Astrocyte of the cerebellum (primary cell): ENCODE data around the gene EYS.

Experiments
- DNase-seq: peaks from one replicate; pipeline ENCODE4 v3.0.0-alpha.2; 2011; ENCODE audit warnings: low read depth
- H3K4me3 ChIP-seq: 2 replicates; pipeline ENCODE4 v1.5.1; 2011; ENCODE audit warnings: mild to moderate bottlenecking, low read depth, low read length, moderate library complexity
- in situ Hi-C: cut with HindIII; loops from 2 replicates; pipeline ENCODE4 v1.10.0; 2017; ENCODE audit warnings: low sequenced_read_pairs
- TF ChIP-seq, protein P1 (sequence below): IDR thresholded peaks from 2 replicates; pipeline ENCODE4 v1.5.1; 2012; ENCODE audit warnings: low read length, low read depth, moderate library complexity, mild to moderate bottlenecking; ENCODE audit errors: missing control alignments

Gene EYS

DNA sequence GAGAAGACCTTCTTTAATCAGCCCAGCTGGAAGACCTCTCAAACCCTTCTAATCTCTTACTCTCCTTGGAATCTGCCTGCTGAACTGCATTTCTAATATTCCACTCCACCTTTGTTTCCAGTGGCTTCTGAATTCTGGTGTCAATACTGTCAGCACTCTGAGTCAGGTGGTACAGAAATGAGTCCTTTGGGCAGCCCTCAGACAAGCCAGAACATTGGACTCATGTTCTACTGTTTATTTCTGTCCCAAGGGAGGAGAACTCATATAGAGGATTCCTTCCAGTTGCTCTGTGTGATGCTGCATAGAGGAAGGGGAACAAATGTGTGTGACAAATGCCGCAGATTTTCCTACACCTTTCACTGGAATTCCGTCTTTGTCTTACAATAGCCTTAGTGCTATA, 1956.6 kb downstream of the EYS start:
- in situ Hi-C loops, result no loop called here
- TF ChIP-seq, protein P1, sequence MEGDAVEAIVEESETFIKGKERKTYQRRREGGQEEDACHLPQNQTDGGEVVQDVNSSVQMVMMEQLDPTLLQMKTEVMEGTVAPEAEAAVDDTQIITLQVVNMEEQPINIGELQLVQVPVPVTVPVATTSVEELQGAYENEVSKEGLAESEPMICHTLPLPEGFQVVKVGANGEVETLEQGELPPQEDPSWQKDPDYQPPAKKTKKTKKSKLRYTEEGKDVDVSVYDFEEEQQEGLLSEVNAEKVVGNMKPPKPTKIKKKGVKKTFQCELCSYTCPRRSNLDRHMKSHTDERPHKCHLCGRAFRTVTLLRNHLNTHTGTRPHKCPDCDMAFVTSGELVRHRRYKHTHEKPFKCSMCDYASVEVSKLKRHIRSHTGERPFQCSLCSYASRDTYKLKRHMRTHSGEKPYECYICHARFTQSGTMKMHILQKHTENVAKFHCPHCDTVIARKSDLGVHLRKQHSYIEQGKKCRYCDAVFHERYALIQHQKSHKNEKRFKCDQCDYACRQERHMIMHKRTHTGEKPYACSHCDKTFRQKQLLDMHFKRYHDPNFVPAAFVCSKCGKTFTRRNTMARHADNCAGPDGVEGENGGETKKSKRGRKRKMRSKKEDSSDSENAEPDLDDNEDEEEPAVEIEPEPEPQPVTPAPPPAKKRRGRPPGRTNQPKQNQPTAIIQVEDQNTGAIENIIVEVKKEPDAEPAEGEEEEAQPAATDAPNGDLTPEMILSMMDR, result no peak
- no peak overlapping the region for H3K4me3 ChIP-seq
- no peak for DNase-seq

DNA sequence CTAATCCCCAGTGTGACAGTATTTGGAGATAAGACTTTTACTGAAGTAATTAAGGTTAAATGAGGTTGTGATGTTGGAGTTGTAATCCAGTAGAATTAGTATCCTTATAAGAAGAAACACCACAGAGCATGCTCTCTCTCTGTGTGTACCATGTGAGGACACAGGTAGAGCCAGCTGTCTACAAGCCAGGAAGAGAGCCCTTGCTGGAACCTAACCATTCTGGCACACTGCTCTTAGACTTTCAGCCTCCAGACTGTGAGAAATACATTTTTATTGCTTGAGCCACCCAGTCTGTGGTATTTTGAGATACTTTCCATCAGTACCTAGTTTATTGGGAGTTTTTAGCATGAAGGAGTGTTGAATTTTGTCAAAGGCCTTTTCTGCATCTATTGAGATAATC, 1961.2 kb downstream of the EYS start:
- in situ Hi-C loops, result no loop called here
- TF ChIP-seq, protein P1, result no peak
- DNase-seq, result no peak
- no peak overlapping the region for H3K4me3 ChIP-seq

DNA sequence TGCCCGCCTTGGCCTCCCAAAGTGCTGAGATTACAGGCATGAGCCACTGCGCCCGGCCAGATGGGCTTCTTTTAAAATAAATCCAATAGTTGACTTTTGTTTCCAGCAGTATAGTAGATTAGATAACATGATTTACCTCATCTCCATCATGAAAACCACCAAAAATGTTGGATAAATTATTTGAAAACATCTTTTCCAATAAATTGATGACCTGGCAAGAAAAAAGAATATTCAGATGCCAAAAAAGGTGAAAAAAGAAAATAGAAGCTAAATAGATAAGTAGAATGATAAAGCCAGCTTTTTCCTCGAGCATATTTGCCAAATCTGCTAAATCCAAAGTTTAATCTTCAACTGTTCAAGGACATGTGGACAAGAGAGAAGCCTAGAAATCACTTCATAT, 1962.2 kb downstream of the EYS start:
- TF ChIP-seq, protein P1, result no peak
- in situ Hi-C loops, result no loop called here
- no peak for DNase-seq
- no peak overlapping the region for H3K4me3 ChIP-seq

DNA sequence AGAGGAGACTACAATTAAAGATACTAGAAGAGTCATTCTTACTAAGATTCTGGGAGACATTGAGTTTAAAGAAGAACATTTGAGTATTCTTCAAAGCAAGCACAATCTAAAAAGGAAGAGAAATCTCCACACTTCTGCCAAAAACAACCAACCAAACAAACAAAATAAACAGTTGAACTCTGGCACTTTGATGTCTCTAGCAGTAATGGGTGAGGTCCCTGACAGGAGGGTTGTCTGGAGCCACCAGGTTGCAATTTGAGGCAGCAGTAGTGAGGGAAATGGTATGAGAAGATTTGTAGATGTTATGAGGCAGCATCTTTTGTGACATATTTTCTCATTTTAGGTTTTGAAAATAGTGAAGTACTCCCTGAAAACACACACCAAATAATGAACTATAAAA, 1963.3 kb downstream of the EYS start:
- no peak overlapping the region for H3K4me3 ChIP-seq
- DNase-seq, result no peak
- in situ Hi-C loops, result no loop called here
- TF ChIP-seq, protein P1, result no peak

DNA sequence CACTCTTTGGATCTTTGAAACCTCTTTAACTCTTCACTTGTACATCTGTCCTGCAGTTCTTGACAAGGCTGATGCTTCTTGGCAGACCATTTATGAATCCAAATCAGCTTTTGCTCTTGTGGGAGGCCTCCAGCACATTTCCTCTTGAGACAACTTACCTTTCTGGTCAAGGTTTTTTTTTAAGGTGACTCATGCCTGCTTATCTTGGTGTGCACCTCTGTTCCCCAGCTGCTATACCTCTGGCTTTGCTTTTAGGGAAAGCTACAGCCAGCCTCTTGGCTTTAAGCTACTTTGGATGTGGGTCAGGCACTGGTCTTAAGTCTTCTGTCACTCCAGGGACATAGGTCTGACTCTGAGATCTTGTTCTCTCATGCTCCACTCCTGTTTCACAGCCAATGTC, 1965.0 kb downstream of the EYS start:
- no peak overlapping the region for H3K4me3 ChIP-seq
- DNase-seq, result no peak
- in situ Hi-C loops, result no loop called here
- TF ChIP-seq, protein P1, result no peak

DNA sequence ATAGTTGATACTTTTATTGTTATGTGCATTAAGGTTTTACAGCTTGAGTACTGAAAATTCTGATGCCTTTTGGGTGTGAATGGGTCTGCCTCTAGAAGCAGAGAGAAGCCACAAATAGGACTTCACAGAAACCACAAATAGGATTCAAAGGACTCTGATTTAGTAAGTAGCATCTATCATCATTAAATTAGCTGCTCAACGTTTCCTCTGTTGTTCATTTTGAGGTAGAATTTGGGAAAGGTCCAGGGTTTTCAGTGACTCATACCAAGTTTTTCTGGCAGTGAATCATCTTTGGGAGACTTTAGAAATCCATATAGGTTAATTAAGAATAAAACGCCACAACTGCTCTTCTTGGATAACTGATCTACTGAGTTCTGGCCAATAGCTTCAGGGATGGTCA, 1966.3 kb downstream of the EYS start:
- peak; percentile 92 for DNase-seq
- in situ Hi-C loops, result no loop called here
- TF ChIP-seq, protein P1, result no peak
- H3K4me3 ChIP-seq, result no peak overlapping the region
